GDM1 (cell line): ENCODE results near the gene AFDN.
A peak's percentile ranks its signal among the peaks of the same experiment; 100 is the strongest.

Experiments
- DNase-seq: peaks from one replicate; lab custom pipeline; 2025; lab: John Stamatoyannopoulos, UW

Gene AFDN

GRCh38 chr6:167918548-167919278, 92.0 kb downstream of the AFDN start:
- DNase-seq = no peak

GRCh38 chr6:167919349-167919748, 92.6 kb downstream of the AFDN start:
- no peak for DNase-seq

GRCh38 chr6:167920165-167920564, 93.5 kb downstream of the AFDN start:
- DNase-seq = no peak

GRCh38 chr6:167921831-167922230, 95.1 kb downstream of the AFDN start:
- no peak for DNase-seq

- DNase-seq = no peak
Observed at GRCh38 chr6:167925026-167925425, 98.3 kb downstream of the AFDN start.

- DNase-seq = no peak
Observed at GRCh38 chr6:167927246-167927645, 100.5 kb downstream of the AFDN start.

GRCh38 chr6:167928111-167928510, 101.4 kb downstream of the AFDN start:
- no peak for DNase-seq

GRCh38 chr6:167930295-167930694, 103.6 kb downstream of the AFDN start:
- DNase-seq = no peak

- DNase-seq = no peak
Observed at GRCh38 chr6:167932468-167933276, 106.0 kb downstream of the AFDN start.

GRCh38 chr6:167933290-167933689, 106.6 kb downstream of the AFDN start:
- DNase-seq = no peak

- DNase-seq = no peak
Observed at GRCh38 chr6:167933847-167934246, 107.1 kb downstream of the AFDN start.

- DNase-seq = no peak
Observed at GRCh38 chr6:167934426-167934864, 107.7 kb downstream of the AFDN start.

- DNase-seq = no peak
Observed at GRCh38 chr6:167936051-167936450, 109.3 kb downstream of the AFDN start.

GRCh38 chr6:167937301-167937700, 110.6 kb downstream of the AFDN start:
- no peak for DNase-seq

GRCh38 chr6:167937948-167938911, 111.5 kb downstream of the AFDN start:
- peak; percentile 24 for DNase-seq

GRCh38 chr6:167941822-167942221, 115.1 kb downstream of the AFDN start:
- DNase-seq = no peak

GRCh38 chr6:167944130-167944529, 117.4 kb downstream of the AFDN start:
- no peak for DNase-seq

GRCh38 chr6:167946007-167946406, 119.3 kb downstream of the AFDN start:
- DNase-seq = no peak

GRCh38 chr6:167946604-167947003, 119.9 kb downstream of the AFDN start:
- DNase-seq = no peak

- DNase-seq = no peak
Observed at GRCh38 chr6:167947716-167948115, 121.0 kb downstream of the AFDN start.

- DNase-seq = no peak
Observed at GRCh38 chr6:167948716-167949115, 122.0 kb downstream of the AFDN start.

- DNase-seq = no peak
Observed at GRCh38 chr6:167949121-167949684, 122.5 kb downstream of the AFDN start.
